ENCODE results near the gene HELQ. TPM values are rescaled to one million over a fixed set of nuclear protein-coding genes. Genes with fewer than 3 reads are reported as not detected.

The HELQ gene
- total and polyA plus RNA-seq, 11 donors: 3.1 to 15.8 (median 12.9) TPM

GRCh38 chr4:83364312-83364711 lies 91.3 kb downstream of the HELQ start:
- Histone ChIP-seq H3K9me3 (no peaks in the 10 kb centered on the region), H3K4me1 (peaks cover 0 to 5% (median 0%) of the 10 kb centered on the region in 12 donors), H3K36me3 (no peaks in the 10 kb centered on the region), H3K27me3 (no peaks in the 10 kb centered on the region), H3K27ac (no peak overlapping the region), H3K4me3 (no peak overlapping the region)
- DNase-seq (no peak), ATAC-seq (no peak)
- WGBS, 4 donors: 78 to 90% (median 90%) methylated on average over 3 of the region's 3 CpGs
- TF ChIP-seq POLR2A (IDR thresholded peaks at IDR 0.05) (no peak), CTCF (IDR thresholded peaks at IDR 0.05) (no peak)
- intact Hi-C loops (cut with DNase I): no loop called here

- DNase-seq (no peak), ATAC-seq (no peak)
- Histone ChIP-seq H3K4me1 (peaks cover 0 to 2% (median 0%) of the 10 kb centered on the region in 12 donors), H3K27ac (no peak overlapping the region), H3K27me3 (no peaks in the 10 kb centered on the region), H3K9me3 (no peaks in the 10 kb centered on the region), H3K4me3 (no peak overlapping the region), H3K36me3 (no peaks in the 10 kb centered on the region)
- TF ChIP-seq POLR2A (IDR thresholded peaks at IDR 0.05): no peak
- TF ChIP-seq CTCF (IDR thresholded peaks at IDR 0.05): peak in 8 of 12 donors; percentile 14 to 36 (median 22)
- 82 to 87% (median 85%) methylated on average over 9 of the region's 9 CpGs for WGBS, 4 donors
- intact Hi-C loops (cut with DNase I): no loop called here
Measured at GRCh38 chr4:83362492-83363329, 92.9 kb downstream of the HELQ start.

- intact Hi-C loops (cut with DNase I): no loop called here
Measured at GRCh38 chr4:83361416-83362103, 94.1 kb downstream of the HELQ start.

More at GRCh38 chr4:83361416-83362103, 94.1 kb downstream of the HELQ start:
- WGBS, 4 donors: 80 to 86% (median 81%) methylated on average over 7 of the region's 7 CpGs
- no peak overlapping the region for H3K4me3 ChIP-seq
- no peak overlapping the region for H3K27ac ChIP-seq
- H3K27me3 ChIP-seq: no peaks in the 10 kb centered on the region
- no peak for DNase-seq
- H3K4me1 ChIP-seq: peaks cover 0 to 11% (median 3%) of the 10 kb centered on the region in 12 donors
- no peaks in the 10 kb centered on the region for H3K9me3 ChIP-seq
- TF ChIP-seq POLR2A (IDR thresholded peaks at IDR 0.05) (no peak), CTCF (IDR thresholded peaks at IDR 0.05) (no peak)
- no peaks in the 10 kb centered on the region for H3K36me3 ChIP-seq
- no peak for ATAC-seq

All from heart left ventricle (tissue), 16 donors.